LNCAP (cell line): ENCODE results near the gene PLXND1.

Experiments
- TF ChIP-seq, protein P1 (sequence below): fragments of 450-650 bp; IDR thresholded peaks from 2 replicates; pipeline ENCODE4 v1.5.1; 2017; ENCODE audit warnings: mild to moderate bottlenecking

Gene PLXND1

DNA sequence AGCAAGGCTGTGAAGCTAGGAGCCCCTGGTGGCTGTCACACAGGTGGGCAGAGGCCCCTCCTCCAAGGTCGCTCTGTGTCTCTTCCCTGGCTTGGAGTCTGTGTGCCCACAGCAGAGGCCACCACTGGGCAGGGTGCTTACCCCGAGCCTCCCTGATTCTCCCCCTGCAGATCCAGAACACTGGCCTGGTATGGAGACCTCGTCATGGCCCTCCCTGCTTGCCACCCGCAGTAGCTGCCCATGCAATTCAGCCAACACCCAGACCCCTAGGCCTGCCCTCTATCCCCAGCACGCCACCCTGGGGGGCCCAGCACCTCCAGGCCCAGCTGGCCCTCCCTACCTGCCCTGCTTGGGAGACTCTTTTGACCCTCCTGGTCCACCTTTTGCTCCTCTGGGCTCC, 83.5 kb downstream of the PLXND1 start:
- TF ChIP-seq, protein P1, sequence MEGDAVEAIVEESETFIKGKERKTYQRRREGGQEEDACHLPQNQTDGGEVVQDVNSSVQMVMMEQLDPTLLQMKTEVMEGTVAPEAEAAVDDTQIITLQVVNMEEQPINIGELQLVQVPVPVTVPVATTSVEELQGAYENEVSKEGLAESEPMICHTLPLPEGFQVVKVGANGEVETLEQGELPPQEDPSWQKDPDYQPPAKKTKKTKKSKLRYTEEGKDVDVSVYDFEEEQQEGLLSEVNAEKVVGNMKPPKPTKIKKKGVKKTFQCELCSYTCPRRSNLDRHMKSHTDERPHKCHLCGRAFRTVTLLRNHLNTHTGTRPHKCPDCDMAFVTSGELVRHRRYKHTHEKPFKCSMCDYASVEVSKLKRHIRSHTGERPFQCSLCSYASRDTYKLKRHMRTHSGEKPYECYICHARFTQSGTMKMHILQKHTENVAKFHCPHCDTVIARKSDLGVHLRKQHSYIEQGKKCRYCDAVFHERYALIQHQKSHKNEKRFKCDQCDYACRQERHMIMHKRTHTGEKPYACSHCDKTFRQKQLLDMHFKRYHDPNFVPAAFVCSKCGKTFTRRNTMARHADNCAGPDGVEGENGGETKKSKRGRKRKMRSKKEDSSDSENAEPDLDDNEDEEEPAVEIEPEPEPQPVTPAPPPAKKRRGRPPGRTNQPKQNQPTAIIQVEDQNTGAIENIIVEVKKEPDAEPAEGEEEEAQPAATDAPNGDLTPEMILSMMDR: no peak

DNA sequence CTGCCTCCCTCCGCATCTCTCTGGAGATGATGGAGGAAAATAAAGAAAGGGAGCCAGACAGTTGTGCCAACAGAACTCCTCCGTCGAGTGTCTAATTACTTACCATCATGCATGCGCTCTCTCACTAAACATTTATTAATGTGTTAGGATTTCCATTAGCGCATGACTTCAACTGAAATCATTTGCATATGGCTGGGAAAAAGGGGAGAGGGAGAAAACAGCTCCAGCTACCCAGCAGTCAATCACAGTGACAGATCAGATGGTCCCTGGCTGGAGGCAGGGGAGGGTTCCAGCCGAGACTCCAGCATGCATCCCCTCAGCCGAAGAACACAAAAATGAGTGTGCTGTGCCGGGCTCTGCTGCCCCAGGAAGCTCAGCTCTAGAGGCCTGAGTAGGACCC, 84.9 kb downstream of the PLXND1 start:
- TF ChIP-seq, protein P1: no peak

DNA sequence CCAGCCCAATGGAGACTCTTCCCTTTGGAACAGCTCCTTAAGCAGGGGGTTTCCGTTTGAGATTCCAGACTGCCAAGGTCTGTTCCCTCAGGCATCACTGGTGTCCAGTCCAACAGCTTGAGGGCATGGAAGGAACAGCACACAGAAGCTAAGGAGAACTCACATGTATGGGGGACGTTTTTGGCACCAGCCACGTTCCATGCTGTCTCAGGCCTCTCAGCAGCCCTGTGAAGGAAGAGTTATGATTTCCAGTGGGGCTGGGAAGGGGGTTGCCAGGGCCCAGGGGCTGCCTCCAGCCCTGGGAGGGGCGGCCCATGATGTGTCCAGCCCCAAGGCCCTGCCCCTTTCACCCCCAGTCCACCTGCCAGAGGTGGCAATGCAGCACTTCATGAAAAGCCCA, 85.5 kb downstream of the PLXND1 start:
- TF ChIP-seq, protein P1: no peak

DNA sequence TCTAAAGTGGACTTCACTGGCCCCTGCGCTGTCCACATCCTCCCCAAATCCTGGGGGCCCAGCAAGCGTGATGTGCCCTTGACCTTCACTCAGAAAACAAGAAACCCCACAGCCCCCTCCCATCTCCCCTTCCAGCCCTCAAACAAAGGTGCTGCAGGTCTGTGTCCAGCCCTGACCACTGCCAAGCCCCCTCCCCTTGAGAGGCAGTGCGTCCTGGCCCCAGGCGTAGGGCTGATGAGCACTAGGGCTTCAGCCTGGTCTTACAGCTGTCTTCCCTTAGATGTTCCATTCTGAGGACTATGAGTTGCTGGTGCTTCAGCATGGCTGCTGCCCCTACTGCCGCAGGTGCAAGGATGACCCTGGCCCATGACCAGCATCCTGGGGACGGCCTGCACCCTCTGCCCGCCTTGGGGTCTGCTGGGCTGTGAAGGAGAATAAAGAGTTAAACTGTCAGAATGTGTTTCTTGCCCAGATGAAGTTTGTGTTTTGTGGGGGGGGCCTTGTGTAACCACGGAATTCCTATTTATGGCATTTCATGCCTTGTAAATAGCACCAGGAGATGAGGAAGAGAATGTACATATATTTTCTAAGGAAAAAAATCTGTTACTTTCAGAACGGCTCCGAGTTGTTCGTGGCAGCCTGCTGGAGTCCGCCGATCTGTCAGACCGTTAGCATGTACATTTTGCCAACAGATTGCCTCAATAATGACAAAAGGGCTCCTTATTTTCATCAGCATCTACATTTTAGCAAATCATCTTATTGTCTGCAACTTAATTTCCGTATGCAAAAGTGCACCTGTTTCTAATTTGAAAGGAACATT, 86.4 kb downstream of the PLXND1 start:
- TF ChIP-seq, protein P1: no peak

DNA sequence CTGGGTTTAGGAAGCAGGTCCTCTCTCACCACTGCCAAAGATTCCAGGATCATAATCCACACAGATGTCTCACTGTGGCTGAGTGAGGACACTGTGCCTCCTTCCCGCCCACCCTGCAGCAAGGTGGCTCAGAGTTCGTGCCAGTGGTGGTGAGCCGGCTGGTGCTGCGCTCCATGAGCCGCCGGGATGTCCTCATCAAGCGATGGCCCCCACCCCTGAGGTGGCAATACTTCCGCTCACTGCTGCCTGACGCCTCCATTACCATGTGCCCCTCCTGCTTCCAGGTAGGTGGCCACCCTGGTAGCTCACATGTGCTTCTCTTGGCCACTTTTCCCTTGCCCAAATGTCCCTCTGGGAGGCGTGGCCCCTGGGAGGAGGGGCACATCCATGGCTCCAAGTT, 87.0 kb downstream of the PLXND1 start:
- TF ChIP-seq, protein P1: no peak

DNA sequence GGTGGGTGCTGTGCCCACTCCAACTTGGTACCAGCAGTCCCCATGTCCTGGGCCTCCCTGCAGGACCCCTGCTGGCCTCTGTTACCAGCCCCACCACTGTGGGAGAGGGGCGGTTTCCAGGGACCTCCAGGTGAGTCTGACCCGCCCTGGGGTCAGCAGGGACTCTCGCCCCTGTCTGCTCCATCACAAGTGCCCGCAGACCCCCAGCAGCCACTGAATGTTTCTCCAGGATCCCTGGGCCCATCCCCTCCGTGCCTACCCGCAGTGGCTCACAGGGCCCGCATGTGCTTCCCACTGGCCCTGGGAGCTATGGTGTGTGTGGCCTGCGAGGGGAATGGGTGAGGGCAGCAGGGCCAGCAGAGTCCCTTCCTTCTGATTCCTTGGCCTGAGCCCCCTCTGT, 87.9 kb downstream of the PLXND1 start:
- TF ChIP-seq, protein P1: no peak

DNA sequence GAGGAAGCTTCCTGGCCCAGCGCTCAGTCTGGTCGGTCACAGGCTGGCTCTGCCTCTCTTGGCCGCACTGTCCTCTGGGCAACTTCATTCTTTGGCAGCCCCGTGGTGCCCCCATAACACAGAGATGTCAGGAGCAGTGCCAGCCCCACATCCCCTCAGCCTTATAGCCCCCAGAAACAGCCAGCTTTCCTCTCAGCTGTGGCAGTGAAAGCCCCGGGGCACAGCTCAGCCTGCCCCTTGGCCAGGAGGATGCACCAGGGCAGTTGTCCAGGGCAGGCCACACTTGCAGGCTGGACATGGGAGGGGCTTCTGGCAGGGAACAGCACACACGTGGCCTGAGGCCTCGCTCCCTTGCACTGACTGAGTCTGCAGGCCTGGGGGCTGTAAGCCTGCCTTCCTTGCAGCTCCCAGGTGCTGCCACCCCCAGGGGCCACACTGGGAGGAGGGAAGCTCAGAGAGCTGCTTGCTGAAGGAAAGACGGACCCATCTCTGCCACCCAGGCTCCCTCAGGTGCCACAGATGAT, 88.4 kb downstream of the PLXND1 start:
- TF ChIP-seq, protein P1: no peak
